Cardiac muscle cell (in vitro differentiated cells and primary cell): Measurements from ENCODE around the gene TMEM130. TPM values are rescaled to one million over a fixed set of nuclear protein-coding genes. Genes with fewer than 3 reads are reported as not detected.

Experiments used
- DNase-seq, 2 donors: peaks; one replicate each; pipeline versions ENCODE4 v3.0.0 to v3.0.0-alpha.2; 2010 to 2017; ENCODE audit warnings: low read depth in 1 of 2, low spot score in 1 of 2
- H3K27ac ChIP-seq: fragments of 200-600 bp; sonication (generic); 2 replicates; pipeline ENCODE4 v1.5.1; 2016
- H3K27me3 ChIP-seq: fragments of 200-600 bp; sonication (generic); 2 replicates; pipeline ENCODE4 v1.6.0; 2016; ENCODE audit warnings: control low read depth
- H3K36me3 ChIP-seq: fragments of 200-600 bp; sonication (generic); 2 replicates; pipeline ENCODE4 v1.5.1; 2016; ENCODE audit warnings: control low read depth
- H3K4me1 ChIP-seq: fragments of 200-600 bp; sonication (generic); 2 replicates; pipeline ENCODE4 v1.8.1; 2017; ENCODE audit warnings: low read depth, mild to moderate bottlenecking, mixed run types
- H3K4me3 ChIP-seq: fragments of 200-600 bp; sonication (generic); 2 replicates; pipeline ENCODE4 v1.5.1; 2016; ENCODE audit warnings: mild to moderate bottlenecking
- H3K9me3 ChIP-seq: fragments of 200-600 bp; sonication (generic); 2 replicates; pipeline ENCODE4 v1.5.1; 2017; ENCODE audit warnings: low read depth, mild to moderate bottlenecking, control low read depth
- polyA plus RNA-seq: library from polyadenylated mRNA; unstranded; fragments of >200 nt; fragmentation: Nextera tagmentation; extraction: Ambion mirVana; gene quantifications from 2 replicates; pipeline ENCODE4 v1.2.1, GENCODE V29; 2016
- total RNA-seq: library from RNA; depleted of rRNA; stranded (reverse); fragments of >200 nt; gene quantifications from 2 replicates; pipeline ENCODE4 v1.2.3, GENCODE V29; 2016
- TF ChIP-seq, protein P1 (sequence below): IDR thresholded peaks from 2 replicates; pipeline ENCODE4 v1.5.1; 2012; ENCODE audit warnings: low read depth, mild to moderate bottlenecking, low read length

Gene TMEM130
- total and polyA plus RNA-seq, 2 experiments from 2014 or later: 0.51 to 0.54 TPM

DNA sequence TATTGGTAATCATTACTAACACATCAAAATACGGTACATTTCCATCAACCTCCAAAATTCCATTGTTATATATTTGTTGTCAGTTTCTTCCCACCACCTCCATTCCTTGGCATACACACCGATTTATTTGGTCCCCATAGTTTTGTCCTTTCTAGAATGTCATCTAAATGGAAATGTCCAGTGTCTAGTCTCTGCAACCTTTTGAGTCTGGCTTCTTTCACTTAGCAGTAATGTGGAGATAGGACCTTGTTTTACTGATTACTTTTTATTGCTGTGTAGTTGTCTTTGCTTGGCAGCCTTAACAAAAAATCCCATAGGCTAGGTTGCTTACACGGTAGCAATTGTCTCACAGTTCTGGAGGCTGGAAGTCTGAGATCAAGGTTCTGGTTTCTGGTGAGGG is 31.0 kb upstream of the TMEM130 start:
- Histone ChIP-seq H3K4me3 (no peak overlapping the region), H3K4me1 (no peaks in the 10 kb centered on the region), H3K9me3 (no peaks in the 10 kb centered on the region), H3K36me3 (peaks cover 88% of the 10 kb centered on the region), H3K27me3 (no peaks in the 10 kb centered on the region), H3K27ac (no peak overlapping the region)
- no peak for DNase-seq
- TF ChIP-seq, protein P1, sequence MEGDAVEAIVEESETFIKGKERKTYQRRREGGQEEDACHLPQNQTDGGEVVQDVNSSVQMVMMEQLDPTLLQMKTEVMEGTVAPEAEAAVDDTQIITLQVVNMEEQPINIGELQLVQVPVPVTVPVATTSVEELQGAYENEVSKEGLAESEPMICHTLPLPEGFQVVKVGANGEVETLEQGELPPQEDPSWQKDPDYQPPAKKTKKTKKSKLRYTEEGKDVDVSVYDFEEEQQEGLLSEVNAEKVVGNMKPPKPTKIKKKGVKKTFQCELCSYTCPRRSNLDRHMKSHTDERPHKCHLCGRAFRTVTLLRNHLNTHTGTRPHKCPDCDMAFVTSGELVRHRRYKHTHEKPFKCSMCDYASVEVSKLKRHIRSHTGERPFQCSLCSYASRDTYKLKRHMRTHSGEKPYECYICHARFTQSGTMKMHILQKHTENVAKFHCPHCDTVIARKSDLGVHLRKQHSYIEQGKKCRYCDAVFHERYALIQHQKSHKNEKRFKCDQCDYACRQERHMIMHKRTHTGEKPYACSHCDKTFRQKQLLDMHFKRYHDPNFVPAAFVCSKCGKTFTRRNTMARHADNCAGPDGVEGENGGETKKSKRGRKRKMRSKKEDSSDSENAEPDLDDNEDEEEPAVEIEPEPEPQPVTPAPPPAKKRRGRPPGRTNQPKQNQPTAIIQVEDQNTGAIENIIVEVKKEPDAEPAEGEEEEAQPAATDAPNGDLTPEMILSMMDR: no peak

DNA sequence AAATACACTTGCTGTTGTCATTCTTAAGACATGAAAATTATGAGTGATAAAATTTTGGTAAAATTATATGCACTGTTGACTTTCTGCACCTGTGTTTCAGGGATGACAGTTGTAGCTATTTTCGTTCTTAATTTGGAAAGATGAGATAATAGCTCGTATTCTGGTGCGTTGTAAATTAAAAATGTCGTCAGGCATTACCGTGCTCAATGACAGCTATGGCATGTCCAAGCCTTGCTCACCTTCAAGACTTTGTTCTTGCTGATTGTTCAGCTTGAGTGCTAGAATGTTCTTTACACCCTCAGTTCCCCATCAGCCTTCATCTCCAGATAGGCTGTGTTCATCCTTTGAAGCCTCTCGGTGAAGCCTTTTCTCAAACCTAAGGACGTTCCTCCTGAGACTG is 30.0 kb upstream of the TMEM130 start:
- peaks cover 89% of the 10 kb centered on the region for H3K36me3 ChIP-seq
- TF ChIP-seq, protein P1: no peak
- no peak overlapping the region for H3K4me3 ChIP-seq

DNA sequence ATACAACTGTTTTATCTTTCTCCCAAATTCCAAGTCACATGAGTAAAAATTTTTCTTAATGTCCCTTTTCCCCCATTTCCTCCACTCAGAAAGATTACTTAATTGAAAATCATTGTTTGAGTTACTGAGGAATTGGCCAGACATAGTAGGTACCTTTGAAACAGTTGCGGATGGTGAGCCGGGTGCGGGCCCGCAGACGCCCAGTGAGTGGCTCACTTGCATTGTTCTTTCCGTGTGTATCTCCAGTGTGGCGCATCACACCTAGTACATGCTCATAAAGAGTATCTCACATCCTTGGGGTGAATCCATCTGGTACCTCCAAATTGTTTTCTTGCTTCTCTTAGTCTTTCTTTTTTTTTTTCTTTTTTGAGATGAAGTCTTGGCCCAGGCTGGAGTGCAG is 22.8 kb upstream of the TMEM130 start:
- TF ChIP-seq, protein P1: no peak
- no peaks in the 10 kb centered on the region for H3K4me1 ChIP-seq
- H3K27me3 ChIP-seq: no peaks in the 10 kb centered on the region
- no peak overlapping the region for H3K27ac ChIP-seq
- peaks cover 70% of the 10 kb centered on the region for H3K36me3 ChIP-seq
- H3K9me3 ChIP-seq: no peaks in the 10 kb centered on the region
- H3K4me3 ChIP-seq: no peak overlapping the region
- no peak for DNase-seq

More for the DNA sequence above, 30.0 kb upstream of the TMEM130 start:
- no peaks in the 10 kb centered on the region for H3K9me3 ChIP-seq
- H3K4me1 ChIP-seq: no peaks in the 10 kb centered on the region
- DNase-seq: no peak
- no peaks in the 10 kb centered on the region for H3K27me3 ChIP-seq
- H3K27ac ChIP-seq: no peak overlapping the region

DNA sequence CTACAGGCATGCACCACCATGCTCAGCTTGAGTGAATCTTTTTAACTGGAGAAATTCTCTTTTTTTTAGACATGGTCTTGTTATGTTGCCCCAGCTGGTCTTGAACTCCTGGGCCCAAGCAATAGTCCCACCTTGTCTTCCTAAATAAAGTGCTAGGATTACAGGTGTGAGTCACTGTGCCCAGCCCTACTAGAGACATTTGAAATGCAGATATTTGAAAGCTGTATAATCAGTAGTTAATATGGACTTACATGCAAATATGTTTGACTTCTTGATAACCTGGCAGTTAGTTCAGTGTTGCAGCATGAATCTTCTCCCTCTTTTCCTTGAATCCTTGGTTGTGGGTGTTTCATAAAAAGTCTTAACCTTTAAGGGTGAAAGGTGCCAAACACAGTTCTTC is 17.2 kb upstream of the TMEM130 start:
- no peaks in the 10 kb centered on the region for H3K4me1 ChIP-seq
- TF ChIP-seq, protein P1: no peak
- peaks cover 50% of the 10 kb centered on the region for H3K36me3 ChIP-seq
- no peaks in the 10 kb centered on the region for H3K27me3 ChIP-seq
- H3K4me3 ChIP-seq: no peak overlapping the region
- H3K9me3 ChIP-seq: no peaks in the 10 kb centered on the region
- no peak for DNase-seq
- H3K27ac ChIP-seq: no peak overlapping the region

DNA sequence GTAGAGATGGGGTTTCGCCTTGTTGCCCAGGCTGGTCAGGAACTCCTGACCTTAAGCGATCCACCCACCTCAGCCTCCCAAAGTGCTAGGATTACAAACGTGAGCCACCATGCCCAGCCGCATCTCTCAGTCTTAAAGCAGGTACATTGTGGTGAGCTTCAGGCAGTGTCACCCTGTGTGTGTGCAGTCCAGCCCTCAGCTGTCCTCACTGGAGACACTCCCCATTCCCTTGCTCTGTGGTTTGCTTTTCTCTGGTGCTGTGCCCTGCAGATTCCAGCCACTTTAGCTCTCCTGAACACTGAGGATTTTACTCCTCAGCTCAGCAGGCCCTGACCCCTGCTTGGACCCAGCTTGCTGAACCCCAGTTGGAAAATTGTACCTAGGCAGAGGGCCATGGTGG is 14.6 kb upstream of the TMEM130 start:
- Histone ChIP-seq H3K36me3 (peaks cover 51% of the 10 kb centered on the region), H3K27ac (no peak overlapping the region), H3K4me3 (no peak overlapping the region), H3K27me3 (no peaks in the 10 kb centered on the region), H3K4me1 (peaks cover 3% of the 10 kb centered on the region), H3K9me3 (no peaks in the 10 kb centered on the region)
- DNase-seq: no peak
- TF ChIP-seq, protein P1: no peak
